OCI-LY7 (cell line): Measurements from ENCODE around the gene MAP1A.

ENCODE experiments used
- CTCF ChIP-seq: fragments of 200-600 bp; sonication (generic); conservative IDR thresholded peaks from 2 replicates; pipeline ENCODE4 v1.5.1; 2014; ENCODE audit warnings: mild to moderate bottlenecking, antibody characterized with exemption, low read length, moderate library complexity, mixed read lengths
- EZH2phosphoT487 ChIP-seq: fragments of 200-600 bp; sonication (generic); IDR thresholded peaks from 2 replicates; pipeline ENCODE4 v1.6.1; 2018; ENCODE audit warnings: low read depth, borderline replicate concordance, mild to moderate bottlenecking, mixed run types, antibody characterized with exemption, low read length, moderate library complexity, mixed read lengths

DNA sequence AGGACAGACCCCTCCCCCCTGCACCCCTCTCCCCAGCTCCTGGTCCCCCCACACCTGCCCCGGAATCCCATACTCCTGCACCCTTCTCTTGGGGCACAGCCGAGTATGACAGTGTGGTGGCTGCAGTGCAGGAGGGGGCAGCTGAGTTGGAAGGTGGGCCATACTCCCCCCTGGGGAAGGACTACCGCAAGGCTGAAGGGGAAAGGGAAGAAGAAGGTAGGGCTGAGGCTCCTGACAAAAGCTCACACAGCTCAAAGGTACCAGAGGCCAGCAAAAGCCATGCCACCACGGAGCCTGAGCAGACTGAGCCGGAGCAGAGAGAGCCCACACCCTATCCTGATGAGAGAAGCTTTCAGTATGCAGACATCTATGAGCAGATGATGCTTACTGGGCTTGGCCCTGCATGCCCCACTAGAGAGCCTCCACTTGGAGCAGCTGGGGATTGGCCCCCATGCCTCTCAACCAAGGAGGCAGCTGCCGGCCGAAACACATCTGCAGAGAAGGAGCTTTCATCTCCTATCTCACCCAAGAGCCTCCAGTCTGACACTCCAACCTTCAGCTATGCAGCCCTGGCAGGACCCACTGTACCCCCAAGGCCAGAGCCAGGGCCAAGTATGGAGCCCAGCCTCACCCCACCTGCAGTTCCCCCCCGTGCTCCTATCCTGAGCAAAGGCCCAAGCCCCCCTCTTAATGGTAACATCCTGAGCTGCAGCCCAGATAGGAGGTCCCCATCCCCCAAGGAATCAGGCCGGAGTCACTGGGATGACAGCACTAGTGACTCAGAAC is 9.8 kb downstream of the MAP1A start:
- TF ChIP-seq CTCF (no peak), EZH2phosphoT487 (no peak)
